GM18873 (cell line): ENCODE measurements around the gene RNLS.
"Not testable (repeated sequence)": the region's sequence is repeated elsewhere in the genome, so short reads cannot be mapped to it uniquely, and the experiment has no call there.

Source experiments
- ATAC-seq: cut with Tn5 transposase; IDR thresholded peaks from one replicate; pipeline ENCODE4 v1.9.1; 2021; ENCODE audit warnings: mild to moderate bottlenecking, moderate library complexity, moderate number of reproducible peaks; ENCODE audit not compliant: unreplicated experiment, low FRiP score

The RNLS gene

DNA sequence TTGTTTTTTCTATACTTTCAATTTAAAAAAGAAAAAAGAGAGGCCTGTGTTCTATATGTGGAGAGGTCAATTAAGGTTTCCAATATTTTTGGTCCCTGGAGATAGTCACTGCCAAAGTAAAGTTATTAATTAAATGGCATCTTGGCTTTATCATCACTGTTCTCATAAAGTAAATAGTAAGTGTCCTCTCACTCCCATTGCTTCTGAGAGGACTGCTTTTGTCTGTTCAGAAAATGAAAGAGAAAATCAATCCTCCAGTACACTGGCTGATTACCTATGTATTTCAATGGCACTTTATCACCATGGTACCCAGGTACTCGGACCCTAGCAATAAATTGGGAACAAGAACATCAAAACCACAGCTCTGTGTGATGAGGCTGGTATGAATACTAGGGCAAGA is 94.0 kb downstream of the RNLS start:
- no peak for ATAC-seq

DNA sequence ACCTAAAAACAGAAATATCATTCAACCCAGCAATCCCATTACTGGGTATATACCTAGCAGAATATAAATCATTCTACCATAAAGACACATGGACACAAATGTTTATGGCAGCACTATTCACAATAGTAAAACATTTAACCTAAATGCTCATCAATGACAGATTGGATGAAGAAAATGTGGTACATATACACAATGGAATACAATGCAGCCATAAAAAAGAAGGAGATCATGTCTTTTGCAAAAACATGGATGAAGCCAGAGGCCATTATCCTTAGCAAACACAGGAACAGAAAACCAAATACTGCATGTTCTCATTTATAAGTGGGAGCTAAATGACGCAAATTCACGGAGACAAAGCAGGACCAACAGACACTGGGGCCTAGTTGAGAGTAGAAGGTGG is 96.3 kb downstream of the RNLS start:
- not testable (repeated sequence) for ATAC-seq

DNA sequence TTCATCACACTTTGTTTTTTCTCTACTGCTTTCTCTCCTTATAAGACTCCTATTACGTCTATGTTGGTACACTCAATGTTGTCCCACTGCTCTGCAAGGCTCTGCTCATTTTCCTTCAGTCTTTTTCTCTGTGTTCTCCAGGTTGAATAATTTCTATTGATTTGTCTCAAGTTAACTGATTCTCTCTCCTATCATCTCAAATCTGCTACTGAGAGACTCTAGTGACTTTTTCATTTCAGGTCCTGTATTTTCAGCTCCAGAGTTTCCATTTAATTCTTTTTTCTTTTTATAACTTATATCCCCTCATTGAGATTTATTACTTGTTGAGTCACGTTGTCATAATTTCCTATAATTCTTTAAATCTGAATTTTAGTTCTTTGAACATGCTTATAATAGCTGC is 100.9 kb downstream of the RNLS start:
- ATAC-seq: no peak

DNA sequence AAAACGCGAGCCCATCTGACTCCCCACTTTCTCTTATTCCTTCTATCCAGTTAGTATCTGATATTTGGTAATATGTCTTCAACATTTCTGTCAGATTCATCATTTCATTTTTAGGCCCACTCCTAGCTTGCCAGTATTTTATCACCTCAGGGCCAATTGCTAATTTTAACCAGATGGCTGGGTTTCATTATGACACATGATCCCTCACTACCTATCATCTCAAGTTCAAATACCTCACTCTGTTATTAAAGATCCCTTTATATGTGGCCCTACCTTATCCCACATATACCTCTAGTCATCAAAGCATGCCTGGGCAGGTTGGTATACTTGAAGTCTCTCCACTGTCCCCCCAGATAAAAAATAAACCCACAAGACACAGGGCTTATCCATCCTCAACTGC is 104.9 kb downstream of the RNLS start:
- ATAC-seq: no peak

DNA sequence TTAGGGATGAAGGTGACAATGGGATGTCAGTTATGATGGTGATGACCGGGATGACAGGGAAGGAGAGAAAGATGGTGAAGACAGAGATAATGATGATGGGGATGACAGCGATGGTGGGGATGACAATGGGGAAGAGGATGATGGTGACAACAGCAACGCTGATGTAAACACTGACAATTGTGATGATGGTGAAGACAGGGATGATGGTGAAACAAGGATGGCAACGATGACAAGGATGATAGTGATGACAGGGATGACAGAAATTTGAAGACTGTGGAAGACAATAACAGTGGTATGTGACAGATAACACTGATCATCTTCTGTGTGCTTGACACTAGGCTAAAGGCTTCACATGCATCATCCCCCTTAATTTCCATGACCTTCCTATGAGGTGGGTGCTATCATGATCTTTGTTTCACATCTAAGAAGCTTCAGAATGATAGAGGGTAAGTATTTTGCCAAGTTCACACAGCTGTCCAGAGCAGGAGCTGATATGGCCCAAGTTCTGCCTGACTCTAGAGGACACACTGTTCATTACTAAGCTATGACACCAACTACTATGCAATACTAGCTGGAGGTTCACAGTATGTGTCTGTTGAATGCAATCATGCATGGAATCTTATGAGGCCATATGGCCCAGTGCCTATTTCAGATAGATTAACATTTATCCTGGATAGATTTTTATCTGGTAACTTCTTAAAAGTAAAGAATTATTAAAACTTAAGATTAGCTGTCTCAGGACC is 105.6 kb downstream of the RNLS start:
- no peak for ATAC-seq

DNA sequence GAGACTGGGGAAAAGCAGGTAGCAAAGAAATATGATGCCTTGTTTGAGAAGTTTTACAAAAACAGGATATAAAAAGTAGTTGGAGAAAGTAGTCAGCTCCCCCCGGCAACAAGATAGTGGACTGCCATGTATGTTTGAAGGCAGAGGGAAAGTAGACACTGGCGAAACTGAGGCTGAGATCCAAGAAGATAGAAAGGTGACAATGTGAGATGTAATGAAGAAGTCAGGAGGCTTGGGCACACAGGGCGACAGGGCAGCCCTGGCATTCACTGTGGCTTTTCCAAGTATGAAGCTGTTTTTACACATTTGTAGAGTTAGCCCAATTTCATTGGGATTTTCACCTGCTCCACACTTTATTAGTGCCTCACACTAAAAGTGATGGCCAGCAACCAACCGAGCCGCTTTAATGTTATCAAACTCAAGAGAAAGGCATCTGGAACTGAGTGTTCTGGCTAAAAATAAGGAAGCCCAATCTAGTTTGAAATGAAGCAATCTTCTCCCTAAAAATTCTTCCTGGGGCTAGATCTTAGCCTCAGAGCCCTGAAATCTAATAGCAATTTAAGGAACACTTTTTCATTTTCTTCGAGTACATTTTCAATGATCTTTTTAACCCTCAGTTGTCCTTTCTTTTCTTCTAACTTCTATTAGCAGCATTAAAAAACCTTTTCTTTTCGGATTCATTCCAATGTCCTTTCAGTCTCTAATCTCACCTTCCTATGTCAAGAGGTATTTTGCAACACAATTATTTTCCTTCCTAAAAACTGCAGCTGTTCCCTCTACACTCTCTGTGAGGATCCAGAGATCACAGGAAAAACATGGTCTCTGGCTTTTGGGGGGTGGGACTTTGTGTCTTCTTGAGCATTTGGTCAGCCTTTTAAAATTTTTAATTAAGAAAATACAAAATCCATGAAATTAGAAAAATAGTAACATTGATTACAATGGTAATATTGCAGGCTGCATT is 108.0 kb downstream of the RNLS start:
- no peak for ATAC-seq

DNA sequence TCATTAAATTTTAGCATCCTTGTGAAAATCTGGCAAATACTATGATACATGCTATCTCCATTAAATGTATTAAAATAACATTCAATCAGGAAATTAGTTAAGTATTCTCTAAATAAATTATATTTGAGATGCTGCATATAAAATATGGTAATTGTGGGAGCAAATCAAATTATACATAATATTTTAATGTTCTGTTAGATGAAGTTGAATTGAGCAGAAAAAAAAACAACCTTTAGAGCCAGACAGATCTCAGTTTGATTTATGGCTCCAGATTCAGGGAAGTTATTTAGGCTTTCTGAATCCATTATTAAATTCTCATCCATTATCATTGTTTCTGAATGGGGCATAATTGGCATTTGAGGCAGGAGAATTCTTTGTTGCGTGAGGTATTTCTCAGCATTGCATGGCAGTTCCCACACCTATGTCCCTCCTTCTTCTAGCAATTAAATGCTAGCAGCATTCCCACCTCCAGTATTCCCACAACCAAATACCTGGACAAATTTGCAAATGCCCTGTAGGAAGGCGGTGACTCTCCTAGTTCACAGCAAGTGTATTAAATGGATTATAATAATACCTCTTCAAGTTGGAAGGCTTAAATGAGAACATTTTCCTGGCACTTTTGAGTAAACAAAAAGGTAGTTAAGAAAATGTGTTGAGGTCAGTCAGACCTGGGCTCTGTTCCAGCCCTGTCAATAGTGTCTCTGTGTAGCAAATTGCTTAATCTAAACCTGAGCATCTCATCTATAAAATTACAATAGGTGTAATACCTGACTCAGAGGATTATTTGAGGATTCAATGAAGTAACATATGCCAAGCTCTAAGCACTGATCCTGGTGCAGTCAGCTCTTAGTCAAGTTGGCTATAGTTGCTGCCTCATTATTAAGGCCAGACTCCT is 108.9 kb downstream of the RNLS start:
- no peak for ATAC-seq

DNA sequence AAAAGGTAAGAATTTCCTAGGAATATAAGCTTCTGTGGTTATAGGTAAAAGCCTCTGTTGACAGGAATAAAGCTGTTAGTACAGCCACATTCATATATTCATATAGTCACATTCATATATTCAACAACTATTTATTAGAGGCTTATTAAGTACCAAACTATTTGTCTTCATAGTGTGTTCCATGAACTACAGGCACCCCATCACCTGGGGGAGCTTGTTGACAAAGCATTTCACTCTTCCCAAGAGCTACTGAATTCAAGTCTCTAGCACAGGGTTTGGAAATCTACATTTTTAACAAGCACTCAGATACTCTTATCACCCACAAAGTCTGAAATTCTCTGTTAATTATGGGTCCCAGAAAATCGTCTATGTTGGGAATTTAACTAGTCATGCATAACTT is 110.6 kb downstream of the RNLS start:
- no peak for ATAC-seq

DNA sequence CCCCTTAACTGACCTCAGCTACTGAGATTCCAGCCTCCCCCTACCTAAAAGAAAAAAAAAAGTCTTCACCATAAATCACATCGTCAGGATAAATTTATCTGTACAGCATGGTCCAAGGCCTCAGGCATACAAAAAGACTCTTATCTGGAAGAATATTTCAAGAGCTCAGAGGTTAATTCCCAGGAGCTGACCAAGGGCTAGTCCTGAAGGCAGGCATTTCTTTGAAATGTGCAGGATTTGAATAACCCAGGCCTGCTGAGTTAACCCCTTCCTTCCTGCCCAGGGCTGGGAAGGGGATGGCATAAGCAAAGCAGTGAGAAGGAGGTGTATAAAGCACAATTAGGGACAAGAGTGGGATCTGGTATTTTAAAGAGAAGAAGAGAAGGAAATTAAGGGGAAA is 111.2 kb downstream of the RNLS start:
- no peak for ATAC-seq

DNA sequence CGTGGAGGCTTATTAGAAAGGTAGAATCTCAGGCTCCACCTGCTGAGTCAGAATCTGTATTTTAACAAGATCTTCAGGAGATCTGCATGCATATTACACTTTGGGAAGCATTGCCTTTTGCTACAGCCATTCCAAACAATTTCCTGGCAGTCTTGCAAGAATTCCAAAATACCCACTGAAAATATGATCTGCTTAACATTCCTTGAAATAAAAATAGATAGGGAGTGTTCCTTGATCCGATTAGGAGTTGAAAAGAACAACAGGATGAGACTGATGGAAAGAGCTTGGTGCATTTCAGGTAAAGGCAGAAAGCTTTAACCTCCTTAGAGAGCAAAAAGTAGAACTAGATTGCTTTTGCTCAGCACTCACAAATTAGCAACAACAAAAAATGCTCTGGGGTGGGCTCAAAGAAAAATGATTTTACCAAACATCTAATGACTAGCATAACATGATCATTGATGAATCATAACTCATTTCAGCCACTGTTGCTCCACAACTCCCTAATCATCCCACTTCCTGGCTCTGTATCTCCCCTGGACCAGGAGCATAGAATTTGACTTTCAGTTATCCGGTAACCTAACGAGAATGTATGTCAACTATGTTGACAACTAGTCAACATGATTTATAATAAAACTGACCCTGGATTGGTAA is 115.2 kb downstream of the RNLS start:
- ATAC-seq: no peak

DNA sequence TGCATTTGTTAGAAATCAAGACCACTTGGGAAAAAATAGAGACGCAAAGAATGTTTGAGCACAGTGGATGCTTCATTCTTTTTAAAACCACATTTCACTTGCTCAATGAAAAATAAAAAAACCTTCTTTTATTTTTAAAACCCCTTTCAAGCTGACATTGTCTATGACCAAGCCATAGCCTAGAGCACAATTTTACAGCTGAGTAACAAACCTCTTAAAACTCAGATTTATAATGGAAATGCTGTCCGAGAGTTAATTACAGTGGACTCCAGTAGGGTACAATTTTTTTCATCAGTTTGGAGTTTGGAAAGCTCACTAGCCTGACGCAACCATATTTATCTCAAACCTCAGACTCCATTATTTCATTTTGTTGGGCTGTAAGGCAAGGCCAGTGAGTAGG is 116.3 kb downstream of the RNLS start:
- ATAC-seq: no peak

DNA sequence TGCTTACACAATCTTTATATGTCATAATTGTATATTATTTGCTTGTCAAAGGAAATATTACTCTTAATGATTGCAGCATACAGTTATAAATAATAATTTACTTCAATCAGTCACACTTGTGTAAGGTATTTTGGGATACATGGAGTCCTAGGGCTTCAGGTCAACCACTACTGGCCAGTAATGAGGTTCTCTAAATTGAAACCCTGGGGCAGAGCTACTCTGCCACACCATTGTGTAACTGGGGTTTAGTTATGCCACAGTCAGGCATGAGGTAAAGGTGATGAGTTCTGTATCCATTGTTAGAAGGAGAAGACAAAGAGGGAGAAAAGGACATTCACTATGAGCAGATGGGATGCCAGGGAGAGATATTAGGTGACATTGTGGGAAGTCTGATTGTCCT is 117.4 kb downstream of the RNLS start:
- no peak for ATAC-seq

DNA sequence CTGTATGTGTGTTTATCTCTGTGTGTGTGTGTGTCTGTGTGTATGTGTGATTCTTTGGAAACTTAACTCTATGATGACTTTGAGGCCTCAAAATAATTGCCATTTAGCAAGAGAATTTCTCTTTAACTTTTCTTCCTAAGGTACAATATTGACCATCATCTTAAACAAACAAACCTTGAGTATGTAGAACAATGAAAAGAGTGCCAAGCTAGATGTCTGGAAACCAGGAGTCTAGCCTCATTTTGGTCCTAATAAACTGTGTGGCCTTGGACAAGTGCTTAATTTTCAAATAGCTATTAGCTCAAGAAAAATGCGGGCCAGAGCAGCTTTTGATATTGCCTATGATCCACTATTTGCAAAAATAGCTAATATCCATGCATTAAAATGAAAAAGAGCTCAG is 119.3 kb downstream of the RNLS start:
- no peak for ATAC-seq

DNA sequence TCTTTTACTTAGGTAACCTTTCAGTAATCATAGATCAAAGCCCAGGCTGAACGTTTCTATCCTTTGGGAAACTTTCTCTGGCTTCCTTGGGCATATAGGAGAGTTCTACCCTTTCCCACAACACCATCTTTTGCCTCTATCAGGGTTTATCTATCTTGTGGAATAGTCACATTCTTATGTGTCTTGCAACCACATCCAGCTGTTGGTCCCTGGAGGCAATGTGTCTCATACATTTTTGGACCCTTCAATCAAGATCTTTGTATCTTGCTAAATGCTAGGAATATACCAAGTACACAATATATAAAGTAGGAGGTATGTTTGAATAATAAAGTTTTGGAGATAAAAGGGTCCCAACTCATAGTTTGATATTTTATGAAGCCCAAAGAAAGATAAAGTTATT is 121.7 kb downstream of the RNLS start:
- no peak for ATAC-seq

DNA sequence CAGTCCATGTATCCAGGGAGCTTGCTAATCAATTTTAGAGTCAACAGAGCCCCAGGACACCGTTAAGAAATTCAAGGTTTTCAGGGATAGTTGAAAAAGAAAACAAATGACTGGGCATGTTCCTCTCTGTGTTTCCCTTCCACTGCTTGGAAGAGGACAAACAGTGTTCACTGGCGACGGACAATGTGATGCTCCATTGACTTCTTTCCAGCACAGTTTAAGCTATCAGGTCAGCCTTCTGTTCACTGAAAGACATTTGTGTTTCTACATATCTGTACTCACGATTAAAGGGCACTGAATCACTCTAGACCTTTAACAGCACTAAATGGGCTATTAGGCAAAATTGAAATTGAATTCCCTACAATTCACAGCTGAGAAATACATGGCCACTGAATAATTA is 123.6 kb downstream of the RNLS start:
- ATAC-seq: no peak

DNA sequence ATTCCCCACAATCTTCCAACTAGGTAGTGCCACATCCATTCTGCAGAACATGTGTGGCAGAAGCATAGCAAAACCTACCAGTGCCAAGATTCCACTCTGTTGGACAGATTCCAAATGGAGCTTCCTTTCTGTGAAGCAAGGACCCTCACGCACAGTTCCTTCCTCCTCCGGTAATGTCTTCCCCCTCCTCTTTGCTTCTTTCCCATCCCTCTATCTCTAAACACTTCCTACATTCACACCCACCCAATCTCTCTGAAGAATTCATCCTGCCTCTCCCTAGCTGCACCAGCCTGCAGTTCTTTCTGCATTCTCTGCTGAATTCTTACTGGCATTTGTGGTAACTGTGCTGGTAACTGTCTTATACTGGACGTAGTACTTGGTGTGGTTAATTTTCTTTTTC is 124.9 kb downstream of the RNLS start:
- ATAC-seq: no peak

DNA sequence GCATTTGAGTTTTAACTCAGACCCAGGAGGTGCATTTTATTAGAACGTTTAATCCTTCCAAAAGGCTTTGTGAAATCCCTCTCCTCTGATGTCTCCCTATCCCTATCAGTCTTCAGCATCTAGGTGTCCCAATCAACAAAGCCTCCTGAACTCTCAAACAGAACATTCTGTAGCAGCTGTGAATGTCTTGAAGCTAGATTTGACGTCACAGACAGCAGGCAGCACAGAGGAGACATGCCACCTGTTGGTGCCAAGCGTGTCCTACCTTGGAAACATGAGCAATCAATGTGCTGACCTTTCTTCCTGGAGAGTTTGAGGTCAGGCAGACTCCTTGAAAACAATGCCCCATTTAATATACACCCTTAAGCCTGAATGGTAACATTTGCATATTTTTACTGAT is 125.5 kb downstream of the RNLS start:
- no peak for ATAC-seq

DNA sequence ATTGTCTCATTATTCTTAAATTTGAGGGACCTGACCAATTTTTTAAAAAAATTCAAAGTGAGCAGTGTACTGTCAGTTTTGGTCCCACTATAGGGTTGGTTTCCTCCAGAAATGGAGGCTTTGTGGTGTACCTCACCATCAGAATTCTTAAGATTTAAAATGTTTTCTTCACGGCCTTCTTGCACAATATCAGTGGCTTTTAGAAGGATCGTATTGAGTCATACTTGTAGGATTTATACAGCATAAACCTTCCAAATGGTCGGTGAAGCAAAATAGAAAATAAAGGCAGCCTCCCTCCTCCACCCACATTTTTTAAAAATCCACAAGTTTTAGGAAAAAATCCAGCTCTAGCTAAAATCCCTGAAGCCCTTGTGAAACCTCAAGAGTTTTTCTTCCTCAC is 126.4 kb downstream of the RNLS start:
- no peak for ATAC-seq

DNA sequence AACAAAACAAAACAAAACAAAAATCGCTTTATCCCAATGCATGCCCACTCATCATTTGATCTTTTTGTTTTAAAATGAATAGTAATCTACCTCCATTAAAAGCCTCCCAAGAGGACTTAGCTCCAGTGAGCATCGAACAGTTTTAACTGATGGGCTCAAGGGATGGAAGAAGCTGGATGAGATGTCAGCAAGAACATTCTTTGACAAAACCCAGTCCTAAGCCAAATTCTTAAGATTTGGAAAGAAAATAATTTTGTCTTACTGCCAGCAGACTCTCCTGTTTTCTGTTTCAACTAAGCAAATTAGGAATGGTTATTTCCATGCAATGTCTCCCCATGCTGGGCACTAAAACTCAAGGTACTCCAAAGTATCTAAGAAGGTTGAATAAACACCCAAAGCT is 127.3 kb downstream of the RNLS start:
- no peak for ATAC-seq

DNA sequence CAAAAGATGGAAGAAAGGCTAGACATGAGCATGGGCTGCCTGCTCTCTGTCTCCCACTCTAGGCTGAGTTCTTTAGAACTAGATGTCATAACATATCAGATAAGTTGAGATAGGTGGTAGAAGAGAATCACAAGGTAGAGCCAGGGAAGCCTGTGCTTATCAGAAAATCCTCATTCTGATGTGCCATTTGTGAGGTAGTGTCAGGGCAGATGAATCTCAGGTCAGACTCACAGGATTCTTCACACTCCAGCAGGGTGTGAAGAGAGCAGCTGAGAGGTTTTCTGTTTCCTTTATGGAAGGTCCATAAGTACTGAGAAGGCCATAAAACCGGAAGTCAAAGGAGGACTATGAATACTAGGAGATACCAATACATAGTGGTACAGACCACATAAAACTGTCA is 132.9 kb downstream of the RNLS start:
- ATAC-seq: no peak
